RWPE1 (cell line): ENCODE results near the gene METTL23.

ENCODE experiments used
- CTCF ChIA-PET: fragments of 350-600 bp; sonication (Branson Sonifier 250); formaldehyde crosslinking; extraction: SDS; loops from one replicate; lab custom pipeline; 2021; lab: Yijun Ruan, JAX
- POLR2A ChIA-PET: fragments of 400-600 bp; formaldehyde crosslinking; extraction: SDS; loops from one replicate; lab custom pipeline; 2020; ENCODE audit warnings: antibody characterized with exemption; ENCODE audit not compliant: low non-redundant PET; lab: Yijun Ruan, JAX
- DNase-seq: peaks from one replicate; pipeline ENCODE4 v3.0.0; 2012; ENCODE audit warnings: low spot score
- H3K27ac ChIP-seq: fragments of 450-650 bp; 2 replicates; pipeline ENCODE4 v1.5.1; 2017
- CTCF ChIP-seq: fragments of 450-650 bp; conservative IDR thresholded peaks from 2 replicates; pipeline ENCODE4 v1.5.1; 2017; ENCODE audit warnings: low read depth, mild to moderate bottlenecking

METTL23 gene

GRCh38 chr17:76714336-76714735, 12.3 kb upstream of the METTL23 start:
- POLR2A ChIA-PET = no interaction called here
- DNase-seq = no peak
- TF ChIP-seq CTCF = no peak
- 0 out of 2 replicates have a peak overlapping the region, but pooled peaks have one; percentile 88 for H3K27ac ChIP-seq
- CTCF ChIA-PET = interaction anchor here (0.5 to 0.8 kb wide), 4 partner anchors 44 to 317 kb away, joined by 3 to 6 read pairs (median 3); no protein-coding TSS in a partner anchor

DNA sequence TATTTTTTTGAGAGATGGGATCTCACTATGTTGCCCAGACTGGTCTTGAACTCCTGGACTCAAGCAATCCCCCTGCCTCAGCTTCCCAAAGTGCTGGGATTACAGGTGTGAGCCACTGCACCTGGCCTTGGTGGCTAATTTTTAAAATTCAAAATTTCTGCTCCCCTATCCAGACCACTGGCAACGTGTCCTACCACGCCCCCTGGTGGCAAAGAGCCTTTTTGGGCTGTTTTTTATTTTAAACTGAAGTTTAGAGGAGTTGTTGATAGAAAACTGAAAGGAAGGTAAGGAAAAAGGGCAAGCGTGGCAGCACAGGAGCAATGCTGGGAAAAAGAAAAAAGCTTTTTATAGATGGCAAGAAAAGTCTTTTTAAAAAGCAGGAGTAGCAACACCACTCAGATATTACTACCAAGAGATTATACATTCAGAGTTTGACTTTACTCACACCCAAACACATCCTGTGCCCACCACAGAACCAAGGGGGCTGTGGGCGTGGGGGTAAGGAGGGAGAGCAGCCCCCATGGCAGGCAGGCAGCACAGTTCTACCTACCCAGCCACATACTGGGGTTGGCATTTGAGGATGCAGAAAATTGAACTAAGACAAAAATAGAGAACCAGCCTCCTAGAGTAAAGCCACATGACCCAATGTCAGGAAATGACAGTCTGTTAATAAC, 11.7 kb upstream of the METTL23 start:
- ChIA-PET CTCF (interaction anchor here (0.6 kb wide), 2 partner anchors 28 to 318 kb away, joined by 3 to 4 read pairs; no protein-coding TSS in a partner anchor), POLR2A (no interaction called here)
- no peak for DNase-seq
- peak; percentile 90 for TF ChIP-seq CTCF
- peak overlapping the region; percentile 88 for H3K27ac ChIP-seq

- ChIA-PET CTCF (interaction anchor here (0.6 kb wide), 1 partner anchor 29 kb away, joined by 4 read pairs; no protein-coding TSS in a partner anchor), POLR2A (no interaction called here)
- no peak for DNase-seq
- TF ChIP-seq CTCF = no peak
- peak overlapping the region; percentile 88 for H3K27ac ChIP-seq
These were observed 11.2 kb upstream of the METTL23 start for GRCh38 chr17:76715496-76715830.

DNA sequence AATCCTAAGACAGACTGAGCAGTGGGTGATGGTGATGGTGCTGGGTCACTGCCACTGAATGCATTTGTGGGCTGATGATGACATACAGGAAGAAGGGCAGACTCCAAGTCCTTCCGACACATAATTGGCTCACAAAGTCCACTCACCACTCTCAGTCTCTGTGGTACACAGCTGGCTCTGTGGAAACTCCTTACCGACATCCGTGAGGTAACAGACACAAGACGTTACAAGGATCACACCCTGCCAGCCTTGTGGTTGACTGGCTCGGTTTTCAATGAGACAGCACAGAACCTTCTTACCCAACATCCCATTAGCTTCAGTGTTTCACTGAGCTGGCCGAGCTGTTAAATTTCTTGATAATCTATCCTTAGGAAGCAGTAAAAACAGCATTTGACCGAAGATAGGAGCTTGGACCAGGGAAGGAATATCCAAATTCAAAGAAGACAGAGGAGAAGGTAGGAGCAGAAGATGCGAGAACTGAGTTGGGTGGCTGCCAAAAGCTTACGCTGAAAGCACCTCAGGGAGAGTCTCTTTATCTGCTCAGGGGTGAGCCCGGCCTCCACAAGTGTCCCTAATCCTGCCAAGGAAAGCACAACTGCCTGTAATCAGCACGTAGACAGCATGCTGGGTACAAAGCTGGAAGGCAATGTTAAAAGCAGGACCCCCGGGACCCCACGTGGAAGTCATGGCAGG, 10.3 kb upstream of the METTL23 start:
- ChIA-PET POLR2A (interaction anchor here (0.6 kb wide), 1 partner anchor 1566 kb away, joined by 8 read pairs; no protein-coding TSS in a partner anchor), CTCF (interaction anchor here (1.5 kb wide), 1 partner anchor 193 kb away, joined by 4 read pairs; no protein-coding TSS in a partner anchor)
- peak overlapping the region; percentile 88 for H3K27ac ChIP-seq
- TF ChIP-seq CTCF = no peak
- DNase-seq = no peak

DNA sequence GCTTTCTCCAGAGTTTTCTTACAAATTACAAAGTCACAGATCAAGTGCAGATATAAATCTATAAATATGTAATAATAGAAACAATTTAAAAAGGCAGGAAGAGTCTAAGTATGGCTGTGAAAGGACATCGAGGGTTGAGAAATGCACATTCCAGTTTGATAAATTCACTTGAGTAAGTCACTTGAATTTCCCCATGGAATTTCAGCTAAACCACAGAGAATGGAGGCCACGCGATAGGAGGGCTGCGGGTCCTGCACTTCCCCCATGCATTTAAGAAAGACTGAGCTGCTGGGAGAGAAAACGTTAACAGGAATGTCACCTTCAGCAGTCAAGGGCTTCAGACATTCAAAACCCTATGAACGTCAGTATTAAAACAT, 9.8 kb upstream of the METTL23 start:
- DNase-seq = no peak
- no peak for TF ChIP-seq CTCF
- ChIA-PET CTCF (interaction anchor here (0.6 to 1.5 kb wide), 2 partner anchors 11 to 194 kb away, joined by 3 to 4 read pairs; no protein-coding TSS in a partner anchor), POLR2A (interaction anchor here (0.6 kb wide), 1 partner anchor 1566 kb away, joined by 8 read pairs; no protein-coding TSS in a partner anchor)
- peak overlapping the region; percentile 88 for H3K27ac ChIP-seq

- ChIA-PET CTCF (interaction anchor here (0.7 kb wide), 1 partner anchor 89 kb away, joined by 6 read pairs; no protein-coding TSS in a partner anchor), POLR2A (no interaction called here)
- no peak for TF ChIP-seq CTCF
- no peak for DNase-seq
- H3K27ac ChIP-seq = peak overlapping the region; percentile 68
These were observed 8.1 kb upstream of the METTL23 start for GRCh38 chr17:76718516-76718915.
